ENCODE data around the gene SNX9.

- TF ChIP-seq CTCF (IDR thresholded peaks at IDR 0.05 in 4 of 5, conservative IDR thresholded peaks at IDR 0.05 in 1 of 5), result no peak
- no peak for TF ChIP-seq POLR2A (IDR thresholded peaks at IDR 0.05)
Measured at GRCh38 chr6:157912326-157912725, 89.3 kb downstream of the SNX9 start.
